Measurements from ENCODE around the gene IL6ST. TPM values are rescaled to one million over a fixed set of nuclear protein-coding genes. Genes with fewer than 3 reads are reported as not detected.
"Not testable (repeated sequence)": the region's sequence is repeated elsewhere in the genome, so short reads cannot be mapped to it uniquely, and the experiment has no call there.

The IL6ST gene
- polyA plus RNA-seq, 3 donors = 112 to 133 (median 114) TPM

DNA sequence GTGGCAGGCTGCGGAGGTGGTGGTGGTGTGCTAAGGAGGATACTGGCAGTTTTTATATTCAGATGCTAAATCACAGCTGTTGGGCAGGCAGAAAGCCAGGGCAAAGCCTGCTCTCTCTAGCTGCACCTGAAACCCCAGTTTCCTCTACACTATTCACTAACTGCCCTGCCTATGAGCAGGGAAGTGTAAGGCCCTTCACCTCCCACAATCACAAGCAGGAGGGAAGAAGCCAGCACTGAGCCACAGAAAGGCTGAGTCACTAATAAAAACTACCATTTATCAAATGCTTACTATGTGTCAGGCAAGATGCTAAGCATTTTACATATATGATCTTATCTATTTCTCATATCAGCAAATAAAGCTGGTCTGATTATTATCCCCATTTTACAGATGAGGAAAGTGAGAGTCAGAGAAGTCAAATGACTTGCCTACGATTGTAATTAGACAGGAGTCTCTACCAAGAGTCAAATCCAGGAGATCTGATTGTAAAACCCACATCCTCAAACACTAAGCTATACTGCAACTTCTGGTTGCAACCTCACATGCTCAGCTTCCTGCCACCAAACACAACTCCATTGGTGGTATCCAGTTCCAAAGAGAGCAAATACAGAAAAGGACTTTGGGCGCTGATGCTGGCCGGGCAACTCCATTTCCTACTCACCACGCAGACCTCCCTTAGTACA lies 17.7 kb upstream of the IL6ST start:
- DNase-seq = no peak

DNA sequence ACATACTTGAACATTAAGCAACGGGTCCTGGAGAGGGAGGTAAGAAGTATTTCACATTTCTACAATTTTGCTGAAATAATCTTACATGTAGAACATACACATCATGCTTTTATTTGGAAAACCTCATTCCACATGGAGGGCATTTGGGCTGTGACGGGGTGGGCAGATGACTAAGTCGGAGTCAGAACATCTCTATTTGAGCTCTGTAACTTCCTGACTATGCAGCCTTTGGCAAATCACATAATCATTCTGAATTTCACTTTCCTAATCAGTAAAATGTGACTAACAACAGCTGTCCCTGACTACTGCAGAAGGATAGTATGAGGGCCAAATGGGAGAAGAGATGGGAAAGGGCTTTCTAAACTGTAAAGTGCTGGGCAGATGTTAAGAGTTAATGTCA lies 17.1 kb upstream of the IL6ST start:
- DNase-seq = no peak

DNA sequence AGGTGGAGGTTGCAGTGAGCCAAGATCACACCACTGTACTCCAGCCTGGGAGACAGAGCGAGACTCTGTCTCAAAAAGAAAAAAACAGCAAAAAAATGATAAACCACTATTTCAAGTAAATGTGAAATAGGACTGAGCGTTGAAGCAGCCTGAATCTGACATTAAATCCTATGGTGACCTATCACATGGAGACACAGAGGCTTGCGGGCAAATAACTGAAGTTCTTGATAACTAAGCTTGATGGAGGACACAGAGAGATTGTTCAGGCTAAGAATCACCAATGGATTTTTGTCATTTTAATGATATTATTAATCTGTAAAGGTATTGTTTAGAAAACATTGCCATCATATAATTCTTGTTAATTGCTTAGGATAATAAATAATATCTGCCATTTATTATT lies 15.7 kb upstream of the IL6ST start:
- no peak for DNase-seq

GRCh38 chr5:56006600-56006999 lies 11.8 kb upstream of the IL6ST start:
- DNase-seq = no peak

- no peak for DNase-seq
Measured at GRCh38 chr5:56006094-56006493, 11.3 kb upstream of the IL6ST start.

GRCh38 chr5:56004874-56005273 lies 10.1 kb upstream of the IL6ST start:
- no peak for DNase-seq

DNA sequence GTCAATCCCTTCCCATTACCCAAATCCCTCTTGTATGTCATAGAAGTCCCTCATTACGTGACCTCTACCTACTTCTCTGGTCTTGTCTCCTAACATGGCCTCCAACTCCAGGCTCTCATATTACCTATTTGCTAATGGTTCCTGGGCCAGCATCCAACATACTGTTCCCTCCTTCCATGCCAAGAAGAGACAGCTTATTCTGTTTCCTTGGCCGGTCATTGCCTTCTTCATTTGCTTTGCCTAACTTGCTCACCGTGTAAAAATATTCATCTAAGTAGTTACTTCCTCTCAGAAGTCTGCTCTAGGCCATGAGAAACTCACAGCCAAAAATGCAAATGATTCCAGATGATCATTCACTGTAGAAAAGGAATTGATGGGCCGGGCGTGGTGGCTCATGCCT lies 8.9 kb upstream of the IL6ST start:
- no peak for DNase-seq

DNA sequence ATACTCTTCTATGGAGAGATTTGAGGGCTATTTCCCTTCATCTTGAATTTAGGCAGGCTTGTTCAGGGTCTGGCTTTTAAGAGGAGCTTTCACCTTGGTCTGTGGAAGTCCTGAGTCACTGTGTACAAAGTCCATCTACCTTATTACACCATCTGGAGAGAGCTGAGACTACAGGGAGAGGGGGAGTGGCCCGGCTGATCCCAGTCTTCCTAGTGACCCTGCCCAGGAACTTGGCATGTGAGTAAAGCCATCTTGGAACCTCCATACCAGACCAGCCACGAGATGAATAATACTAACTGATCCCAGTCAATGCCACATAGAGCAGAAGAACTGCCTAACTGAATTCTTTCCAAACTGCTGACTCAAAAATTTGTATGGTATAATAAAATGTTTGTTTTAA lies 8.4 kb upstream of the IL6ST start:
- no peak for DNase-seq

DNA sequence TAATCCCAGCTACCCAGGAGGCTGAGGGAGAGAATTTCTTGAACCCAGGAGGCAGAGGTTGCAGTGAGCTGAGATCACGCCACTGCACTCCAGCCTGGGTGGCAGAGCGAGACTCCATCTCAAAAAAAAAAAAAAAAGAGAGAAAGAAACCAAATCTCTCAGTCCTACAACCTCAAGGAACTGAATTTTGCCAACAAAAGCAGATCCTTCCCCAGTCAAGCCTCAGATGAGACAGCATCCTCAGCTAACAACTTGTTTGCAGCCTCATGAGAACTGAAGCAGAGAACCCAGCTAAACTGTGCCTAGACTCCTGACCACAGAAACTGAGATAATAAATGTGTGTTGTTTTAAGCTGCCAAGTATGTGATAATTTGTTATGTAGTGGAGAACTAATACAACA lies 7.5 kb upstream of the IL6ST start:
- DNase-seq = no peak

DNA sequence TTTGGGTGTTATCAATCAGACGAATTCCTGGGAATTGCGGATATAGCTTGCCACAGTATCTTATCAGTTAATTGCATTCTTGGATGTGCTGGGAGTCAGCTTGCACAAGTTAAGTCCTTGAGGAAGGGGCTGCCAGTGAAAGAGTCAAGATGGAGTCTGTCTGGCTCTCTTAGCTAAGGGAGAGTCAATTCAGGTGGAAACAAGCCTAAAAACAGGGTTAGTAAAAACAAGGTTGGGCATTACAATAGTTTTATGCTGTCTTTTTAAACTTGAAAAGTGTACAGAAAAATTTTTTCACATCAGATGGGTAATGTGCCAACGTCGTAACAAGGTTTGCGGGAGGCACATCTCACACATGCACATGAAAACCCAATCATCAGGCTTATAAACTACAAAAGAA lies 5.5 kb upstream of the IL6ST start:
- not testable (repeated sequence) for DNase-seq

GRCh38 chr5:55998966-55999365 lies 4.2 kb upstream of the IL6ST start:
- no peak for DNase-seq

- DNase-seq = no peak
Measured at GRCh38 chr5:55997742-55998351, 3.1 kb upstream of the IL6ST start.

DNA sequence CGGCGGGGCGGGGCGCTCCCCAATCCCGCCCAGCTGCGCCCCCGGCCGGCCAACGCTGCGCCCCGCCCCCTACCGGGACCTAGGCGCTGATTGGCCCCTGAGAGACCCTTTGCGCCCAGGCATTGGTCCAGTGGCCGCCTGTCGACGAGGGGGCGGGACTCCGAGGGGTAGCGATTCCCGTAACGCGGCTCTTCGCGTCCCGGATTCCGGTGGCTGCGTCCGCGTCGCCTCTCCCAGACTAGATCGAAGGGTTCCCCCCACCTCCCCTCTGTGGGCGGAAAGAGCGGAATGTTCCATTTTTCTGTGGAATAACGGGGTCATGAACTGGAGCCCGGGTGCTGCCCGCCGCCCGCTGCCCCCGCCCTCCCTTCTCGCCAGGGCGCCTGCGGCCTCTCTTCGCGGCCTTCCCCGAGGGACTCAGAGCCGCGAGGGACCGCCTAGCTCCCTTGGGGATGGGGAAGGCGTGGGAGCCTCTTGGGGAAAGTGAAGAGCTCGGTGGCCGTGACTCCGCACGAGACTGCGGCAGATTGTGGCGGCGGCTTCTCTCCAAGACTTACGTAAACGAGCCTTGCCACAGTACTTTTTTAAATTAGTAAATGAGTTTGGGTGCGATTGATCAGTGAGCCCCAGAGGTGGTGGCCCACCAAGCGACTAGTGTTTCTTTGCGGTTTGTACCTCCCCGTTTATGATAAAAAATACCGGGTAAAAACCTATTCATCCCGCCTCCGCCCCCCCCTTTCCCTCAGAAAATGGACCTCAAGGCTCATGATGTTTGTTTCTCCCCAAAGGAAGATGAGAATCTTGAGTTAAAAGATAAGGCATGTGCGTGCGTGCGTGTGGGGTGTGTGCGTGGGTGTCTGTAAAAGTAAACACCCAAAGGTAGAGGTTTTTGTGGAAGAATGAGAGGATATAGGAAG lies 493 bp upstream of the IL6ST start:
- DNase-seq = peak; percentile 97

DNA sequence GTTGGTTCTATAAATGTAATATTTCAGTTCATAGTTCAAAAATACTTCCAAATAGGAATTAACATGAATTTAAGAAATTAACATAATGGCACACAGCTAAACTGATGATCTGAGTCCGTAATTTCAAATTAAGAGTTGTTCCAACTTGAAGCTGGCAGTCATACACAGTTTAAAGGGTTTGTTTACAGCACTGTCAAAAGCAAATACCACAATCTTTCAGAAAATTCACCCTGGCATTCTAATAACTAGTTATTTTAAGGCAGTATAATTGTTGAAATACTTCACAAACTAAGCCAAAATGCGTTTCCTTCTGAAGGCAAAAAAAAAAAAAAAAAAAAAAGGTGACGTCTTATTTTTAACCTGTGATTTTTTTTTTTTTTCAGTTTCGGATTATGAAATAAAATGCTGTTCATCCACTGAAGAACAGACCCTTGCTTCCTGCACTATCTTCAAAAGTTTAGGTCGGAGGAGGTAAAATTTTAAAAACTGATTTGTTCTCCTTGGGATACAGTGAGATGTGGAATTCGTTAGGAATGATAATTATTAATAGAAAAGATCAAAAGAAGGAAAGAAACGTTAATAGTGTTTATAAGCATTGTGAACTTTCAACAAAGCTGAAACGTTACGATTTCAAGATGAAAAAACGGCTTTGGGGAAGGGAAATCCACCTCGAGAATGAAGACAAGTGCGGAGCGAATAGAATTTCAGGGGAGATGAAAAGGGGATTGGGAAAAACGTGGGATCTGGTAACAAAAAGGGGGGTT lies 850 bp downstream of the IL6ST start:
- DNase-seq = no peak

- DNase-seq = peak; percentile 42
Measured at GRCh38 chr5:55993013-55993412, 1.8 kb downstream of the IL6ST start.

GRCh38 chr5:55991768-55992486 lies 2.8 kb downstream of the IL6ST start:
- DNase-seq = no peak

GRCh38 chr5:55990895-55991294 lies 3.9 kb downstream of the IL6ST start:
- not testable (repeated sequence) for DNase-seq

GRCh38 chr5:55989860-55990259 lies 4.9 kb downstream of the IL6ST start:
- DNase-seq = no peak

DNA sequence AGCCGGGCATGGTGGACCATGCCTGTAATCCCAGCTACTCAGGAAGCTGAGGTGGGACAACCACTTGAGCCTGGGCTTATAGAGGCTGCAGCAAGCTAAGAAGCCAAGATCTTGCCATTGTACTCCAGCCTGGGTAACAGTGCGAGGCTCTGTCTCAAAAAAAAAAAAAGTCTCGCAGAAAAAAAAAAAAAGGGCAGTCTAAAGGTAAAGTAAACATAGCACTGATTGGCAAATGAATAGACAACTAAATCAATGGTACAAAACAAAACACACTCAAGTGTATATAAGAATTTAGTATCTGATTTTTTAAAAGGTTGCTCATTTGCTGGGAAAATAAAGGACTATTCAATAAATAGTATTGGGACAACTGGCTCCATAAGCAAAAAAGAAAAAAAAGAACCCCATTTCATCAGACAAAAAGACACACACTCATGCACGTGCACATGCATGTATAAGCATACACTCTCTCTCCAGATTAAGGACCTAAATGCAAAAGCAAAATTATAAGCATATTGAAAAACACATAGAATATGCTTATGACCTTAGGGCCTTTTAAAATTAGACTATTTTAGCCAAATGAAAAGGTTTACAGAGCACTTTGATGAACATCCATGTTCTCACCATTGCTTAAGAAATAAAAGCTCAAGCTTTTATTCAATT lies 5.7 kb downstream of the IL6ST start:
- no peak for DNase-seq

- DNase-seq = not testable (repeated sequence)
Measured at GRCh38 chr5:55988428-55988827, 6.3 kb downstream of the IL6ST start.

GRCh38 chr5:55986931-55987330 lies 7.8 kb downstream of the IL6ST start:
- DNase-seq = no peak
